ENCODE data around the gene HPDL.

GRCh38 chr1:45348609-45348965 lies 21.9 kb downstream of the HPDL start:
- no peak for TF ChIP-seq CTCF (IDR thresholded peaks at IDR 0.05 in 2 of 3, conservative IDR thresholded peaks at IDR 0.05 in 1 of 3; ENCODE audit: control insufficient read depth in 2 of 3, extremely low read depth in 1 of 3, insufficient read depth in 1 of 3, low read depth in 3 of 3, low read length in 3 of 3)
- TF ChIP-seq ZBTB33 (IDR thresholded peaks at IDR 0.05): no peak
- no peak for TF ChIP-seq NRF1 (conservative IDR thresholded peaks at IDR 0.05; ENCODE audit: low read depth, low read length)
- no peak for TF ChIP-seq PKNOX1 (IDR thresholded peaks at IDR 0.05)
- no peak for TF ChIP-seq GABPA (IDR thresholded peaks at IDR 0.05; ENCODE audit: low read depth)
- no peak for TF ChIP-seq POLR2A (IDR thresholded peaks at IDR 0.05; ENCODE audit: low read depth, low read length)
- no peak for TF ChIP-seq BHLHE40 (IDR thresholded peaks at IDR 0.05; ENCODE audit: borderline replicate concordance in 1 of 2, low read depth in 2 of 2, low read length in 1 of 2)
- no peak for TF ChIP-seq RFX5 (IDR thresholded peaks at IDR 0.05; ENCODE audit: low read depth, low read length)
- no peak for TF ChIP-seq DPF2 (IDR thresholded peaks at IDR 0.05)
- no peak for TF ChIP-seq FOXK2 (IDR thresholded peaks at IDR 0.05)
